Loucy (cell line): Measurements from ENCODE around the gene PLET1.

Experiments
- H2AFZ ChIP-seq: fragments of 200-600 bp; sonication (generic); 2 replicates; pipeline ENCODE4 v1.6.0; 2016; ENCODE audit warnings: antibody characterized with exemption, mild to moderate bottlenecking, low read length, moderate library complexity
- H3F3A ChIP-seq: fragments of 200-600 bp; 2 replicates; pipeline ENCODE4 v1.6.0; 2016; ENCODE audit warnings: antibody characterized with exemption, low read depth, mild to moderate bottlenecking
- H3K27me3 ChIP-seq: fragments of 200-600 bp; sonication (generic); 2 replicates; pipeline ENCODE4 v1.6.1; 2014; ENCODE audit warnings: low read length, mild to moderate bottlenecking; ENCODE audit not compliant: insufficient read depth, poor library complexity, severe bottlenecking
- H3K36me3 ChIP-seq: fragments of 200-600 bp; sonication (generic); 2 replicates; pipeline ENCODE4 v1.6.1; 2016; ENCODE audit warnings: low read length; ENCODE audit not compliant: insufficient read depth
- H3K4me1 ChIP-seq: fragments of 200-600 bp; sonication (generic); 2 replicates; pipeline ENCODE4 v1.5.1; 2014; ENCODE audit warnings: low read length, mild to moderate bottlenecking; ENCODE audit not compliant: insufficient read depth, poor library complexity, severe bottlenecking
- H3K4me2 ChIP-seq: fragments of 200-600 bp; sonication (generic); 2 replicates; pipeline ENCODE4 v1.6.0; 2014; ENCODE audit warnings: antibody characterized with exemption, low read length, low read depth, mild to moderate bottlenecking; ENCODE audit not compliant: poor library complexity, severe bottlenecking
- H3K4me3 ChIP-seq: fragments of 200-600 bp; sonication (generic); 2 replicates; pipeline ENCODE4 v1.5.1; 2014; ENCODE audit warnings: low read length, mild to moderate bottlenecking, mixed read lengths; ENCODE audit not compliant: poor library complexity, severe bottlenecking
- H3K79me2 ChIP-seq: fragments of 200-600 bp; sonication (generic); 2 replicates; pipeline ENCODE4 v1.6.1; 2014; ENCODE audit warnings: low read length; ENCODE audit not compliant: insufficient read depth
- H3K9ac ChIP-seq: fragments of 200-600 bp; sonication (generic); 2 replicates; pipeline ENCODE4 v1.6.0; 2014; ENCODE audit warnings: mild to moderate bottlenecking, low read depth, low read length, moderate library complexity; ENCODE audit not compliant: poor library complexity, severe bottlenecking
- H3K9me2 ChIP-seq: fragments of 200-600 bp; sonication (generic); replicated peaks from 2 replicates; pipeline ENCODE4 v1.6.1; 2016; ENCODE audit warnings: low read depth, low read length, mixed read lengths
- H3K9me3 ChIP-seq: fragments of 200-600 bp; sonication (generic); 2 replicates; pipeline ENCODE4 v1.6.1; 2014; ENCODE audit warnings: mild to moderate bottlenecking, antibody characterized with exemption, low read length, low read depth; ENCODE audit not compliant: insufficient read depth
- H4K20me1 ChIP-seq: fragments of 200-600 bp; sonication (generic); 2 replicates; pipeline ENCODE4 v1.6.0; 2014; ENCODE audit warnings: antibody characterized with exemption, low read length, mild to moderate bottlenecking; ENCODE audit not compliant: insufficient read depth, poor library complexity, severe bottlenecking
- EZH2phosphoT487 ChIP-seq: fragments of 200-600 bp; IDR thresholded peaks from 2 replicates; pipeline ENCODE4 v1.6.1; 2018; ENCODE audit warnings: antibody characterized with exemption, mild to moderate bottlenecking, moderate library complexity, borderline replicate concordance
- TF ChIP-seq, protein P1 (sequence below): fragments of 200-600 bp; sonication (generic); conservative IDR thresholded peaks from 2 replicates; pipeline ENCODE4 v1.5.1; 2014; ENCODE audit warnings: mild to moderate bottlenecking, antibody characterized with exemption, low read length

PLET1 gene

DNA sequence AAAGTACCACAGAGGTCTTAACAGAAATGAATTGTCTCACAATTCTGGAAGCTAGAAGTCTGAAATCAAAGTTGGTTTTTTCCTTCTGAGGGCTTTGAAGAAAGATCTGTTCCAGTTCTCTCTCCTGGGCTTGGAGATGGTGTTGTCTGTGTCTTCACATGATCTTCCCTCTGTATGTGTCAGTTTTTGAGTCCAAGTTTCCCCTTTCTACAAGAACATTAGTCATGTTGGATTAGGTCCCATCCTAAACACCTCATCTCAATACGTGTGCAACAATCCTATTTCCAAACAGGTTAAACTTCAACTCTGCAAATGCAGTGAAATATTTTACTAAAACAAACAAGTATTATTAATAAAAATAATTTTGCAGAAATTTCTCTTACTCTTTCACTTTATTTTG, 37.5 kb downstream of the PLET1 start:
- Histone ChIP-seq H2AFZ (no peak overlapping the region), H3K79me2 (peaks cover 19% of the 10 kb centered on the region), H3K4me1 (peaks cover 14% of the 10 kb centered on the region), H3K27me3 (no peaks in the 10 kb centered on the region), H4K20me1 (peaks cover 3% of the 10 kb centered on the region), H3K9ac (no peak overlapping the region), H3K36me3 (no peaks in the 10 kb centered on the region), H3K9me2 (no peaks in the 10 kb centered on the region), H3F3A (no peaks in the 10 kb centered on the region), H3K4me3 (no peak overlapping the region), H3K4me2 (no peak overlapping the region), H3K9me3 (no peaks in the 10 kb centered on the region)
- TF ChIP-seq EZH2phosphoT487, result no peak
- TF ChIP-seq, protein P1, sequence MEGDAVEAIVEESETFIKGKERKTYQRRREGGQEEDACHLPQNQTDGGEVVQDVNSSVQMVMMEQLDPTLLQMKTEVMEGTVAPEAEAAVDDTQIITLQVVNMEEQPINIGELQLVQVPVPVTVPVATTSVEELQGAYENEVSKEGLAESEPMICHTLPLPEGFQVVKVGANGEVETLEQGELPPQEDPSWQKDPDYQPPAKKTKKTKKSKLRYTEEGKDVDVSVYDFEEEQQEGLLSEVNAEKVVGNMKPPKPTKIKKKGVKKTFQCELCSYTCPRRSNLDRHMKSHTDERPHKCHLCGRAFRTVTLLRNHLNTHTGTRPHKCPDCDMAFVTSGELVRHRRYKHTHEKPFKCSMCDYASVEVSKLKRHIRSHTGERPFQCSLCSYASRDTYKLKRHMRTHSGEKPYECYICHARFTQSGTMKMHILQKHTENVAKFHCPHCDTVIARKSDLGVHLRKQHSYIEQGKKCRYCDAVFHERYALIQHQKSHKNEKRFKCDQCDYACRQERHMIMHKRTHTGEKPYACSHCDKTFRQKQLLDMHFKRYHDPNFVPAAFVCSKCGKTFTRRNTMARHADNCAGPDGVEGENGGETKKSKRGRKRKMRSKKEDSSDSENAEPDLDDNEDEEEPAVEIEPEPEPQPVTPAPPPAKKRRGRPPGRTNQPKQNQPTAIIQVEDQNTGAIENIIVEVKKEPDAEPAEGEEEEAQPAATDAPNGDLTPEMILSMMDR, result no peak

DNA sequence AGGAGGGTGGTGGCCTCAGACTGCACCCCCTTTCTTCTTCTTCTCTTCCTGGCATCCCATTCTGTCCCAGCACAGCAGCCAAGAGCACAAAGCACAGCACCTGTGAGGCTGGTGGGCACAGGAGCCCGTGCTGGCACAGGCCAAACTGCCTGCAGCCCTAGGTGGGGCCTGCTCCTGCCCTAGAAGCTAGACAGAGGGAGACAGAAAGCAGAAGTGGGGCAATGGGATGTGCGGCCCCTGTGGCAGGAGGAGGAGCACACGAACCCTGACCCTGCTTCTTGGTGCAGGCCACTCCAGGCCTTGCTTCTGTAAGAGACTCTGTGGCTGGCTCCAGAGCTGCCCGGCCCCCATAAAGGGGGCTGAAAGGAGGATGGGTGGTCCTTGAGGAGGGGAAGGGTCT, 38.4 kb downstream of the PLET1 start:
- H3K9me3 ChIP-seq, result no peaks in the 10 kb centered on the region
- no peaks in the 10 kb centered on the region for H3K27me3 ChIP-seq
- no peak overlapping the region for H2AFZ ChIP-seq
- no peaks in the 10 kb centered on the region for H4K20me1 ChIP-seq
- H3K79me2 ChIP-seq, result peaks cover 11% of the 10 kb centered on the region
- H3K9me2 ChIP-seq, result no peaks in the 10 kb centered on the region
- no peaks in the 10 kb centered on the region for H3K36me3 ChIP-seq
- H3K4me1 ChIP-seq, result peaks cover 6% of the 10 kb centered on the region
- no peak overlapping the region for H3K4me2 ChIP-seq
- no peak overlapping the region for H3K4me3 ChIP-seq
- no peak overlapping the region for H3K9ac ChIP-seq
- TF ChIP-seq EZH2phosphoT487, result no peak
- TF ChIP-seq, protein P1, result no peak
- H3F3A ChIP-seq, result no peaks in the 10 kb centered on the region

DNA sequence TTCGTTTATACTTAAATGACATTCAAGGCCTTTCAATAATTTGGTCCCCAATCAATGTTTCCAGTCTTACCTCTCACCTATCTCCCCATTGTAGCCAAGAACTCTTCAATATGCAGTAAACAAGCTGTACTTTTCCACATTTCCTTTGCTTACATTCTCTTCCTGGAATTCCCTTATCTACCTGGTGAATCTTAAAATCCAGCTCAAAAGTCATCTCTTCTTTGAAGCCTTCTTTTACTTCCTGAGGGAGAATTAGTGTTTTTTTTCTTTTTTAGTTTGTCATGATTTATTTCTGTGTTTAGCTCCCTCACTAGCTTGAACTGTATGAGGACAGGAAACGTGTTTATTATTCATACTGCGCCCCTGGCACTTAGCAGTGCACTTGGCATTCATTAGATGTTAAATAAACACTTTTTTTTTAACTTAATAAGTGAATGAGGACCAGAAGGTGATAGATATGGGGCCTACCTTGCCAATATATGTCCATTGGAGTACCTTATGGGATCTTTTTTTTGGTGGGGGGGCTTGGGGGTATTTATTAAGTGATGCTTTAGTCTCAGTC, 39.3 kb downstream of the PLET1 start:
- Histone ChIP-seq H2AFZ (no peak overlapping the region), H3K4me3 (no peak overlapping the region)

More for the DNA sequence above, 39.3 kb downstream of the PLET1 start:
- Histone ChIP-seq H3K9ac (no peak overlapping the region), H3K27me3 (no peaks in the 10 kb centered on the region), H4K20me1 (no peaks in the 10 kb centered on the region), H3K36me3 (no peaks in the 10 kb centered on the region), H3K4me2 (no peak overlapping the region), H3K9me3 (no peaks in the 10 kb centered on the region), H3F3A (no peaks in the 10 kb centered on the region), H3K4me1 (no peaks in the 10 kb centered on the region), H3K9me2 (no peaks in the 10 kb centered on the region), H3K79me2 (peaks cover 1% of the 10 kb centered on the region; the same call in 1 of the 2 replicates)
- TF ChIP-seq, protein P1, result no peak
- no peak for TF ChIP-seq EZH2phosphoT487
